GM13977 (cell line): Measurements from ENCODE around the gene GINS2.

Experiments used
- DNase-seq: peaks from one replicate; pipeline ENCODE4 v3.0.0; 2012; ENCODE audit warnings: low spot score
- CTCF ChIP-seq: IDR thresholded peaks from 2 replicates; pipeline ENCODE4 v1.5.1; 2012; ENCODE audit warnings: mild to moderate bottlenecking, control low read depth; ENCODE audit not compliant: insufficient read depth; ENCODE audit errors: extremely low read depth, missing control alignments
- in situ Hi-C: fragments of 300-500 bp; cut with MboI; formaldehyde crosslinking; loops from one replicate; pipeline ENCODE4 v1.12.0; 2022; ENCODE audit warnings: low sequenced_read_pairs, low pct_unique_long_range_greater_than_20kb, mixed read lengths, inconsistent platforms; ENCODE audit not compliant: unreplicated experiment

The GINS2 gene

GRCh38 chr16:85674828-85675227 is 13.9 kb downstream of the GINS2 start:
- DNase-seq, result no peak
- no peak for TF ChIP-seq CTCF
- in situ Hi-C loops, result no loop called here

GRCh38 chr16:85674418-85674755 is 14.4 kb downstream of the GINS2 start:
- no peak for DNase-seq
- in situ Hi-C loops, result no loop called here
- no peak for TF ChIP-seq CTCF

- in situ Hi-C loops, result no loop called here
- DNase-seq, result no peak
Measured at GRCh38 chr16:85673529-85674417, 15.0 kb downstream of the GINS2 start.

GRCh38 chr16:85670840-85671239 is 17.9 kb downstream of the GINS2 start:
- DNase-seq, result no peak
- TF ChIP-seq CTCF, result no peak
- in situ Hi-C loops, result no loop called here

More at GRCh38 chr16:85673529-85674417, 15.0 kb downstream of the GINS2 start:
- no peak for TF ChIP-seq CTCF

- in situ Hi-C loops, result no loop called here
- TF ChIP-seq CTCF, result no peak
- DNase-seq, result no peak
Measured at GRCh38 chr16:85668676-85669424, 19.9 kb downstream of the GINS2 start.

GRCh38 chr16:85667841-85668413 is 20.8 kb downstream of the GINS2 start:
- TF ChIP-seq CTCF, result no peak
- in situ Hi-C loops, result no loop called here

More at GRCh38 chr16:85667841-85668413, 20.8 kb downstream of the GINS2 start:
- DNase-seq, result no peak
